BE2C (cell line): ENCODE data around the gene DAGLB.

Experiments used
- DNase-seq: peaks from one replicate; pipeline ENCODE4 v3.0.0-alpha.2; 2020
- H3K27me3 ChIP-seq: fragments of 250-450 bp; sonication (Bioruptor Pico); 2 replicates; pipeline ENCODE4 v1.5.1; 2020; ENCODE audit warnings: mild to moderate bottlenecking
- H3K36me3 ChIP-seq: fragments of 250-450 bp; sonication (Bioruptor Pico); 2 replicates; pipeline ENCODE4 v1.5.1; 2020; ENCODE audit warnings: mild to moderate bottlenecking
- H3K4me1 ChIP-seq: fragments of 250-450 bp; sonication (Bioruptor Pico); 2 replicates; pipeline ENCODE4 v1.5.1; 2020
- H3K4me3 ChIP-seq: 2 replicates; pipeline ENCODE4 v1.5.1; 2011; ENCODE audit warnings: low read depth, low read length
- H3K9me3 ChIP-seq: fragments of 250-450 bp; sonication (Bioruptor Pico); 2 replicates; pipeline ENCODE4 v1.5.1; 2020
- TF ChIP-seq, protein P1 (sequence below): IDR thresholded peaks from 2 replicates; pipeline ENCODE4 v1.5.1; 2012; ENCODE audit warnings: mild to moderate bottlenecking, low read depth, low read length

Gene DAGLB

DNA sequence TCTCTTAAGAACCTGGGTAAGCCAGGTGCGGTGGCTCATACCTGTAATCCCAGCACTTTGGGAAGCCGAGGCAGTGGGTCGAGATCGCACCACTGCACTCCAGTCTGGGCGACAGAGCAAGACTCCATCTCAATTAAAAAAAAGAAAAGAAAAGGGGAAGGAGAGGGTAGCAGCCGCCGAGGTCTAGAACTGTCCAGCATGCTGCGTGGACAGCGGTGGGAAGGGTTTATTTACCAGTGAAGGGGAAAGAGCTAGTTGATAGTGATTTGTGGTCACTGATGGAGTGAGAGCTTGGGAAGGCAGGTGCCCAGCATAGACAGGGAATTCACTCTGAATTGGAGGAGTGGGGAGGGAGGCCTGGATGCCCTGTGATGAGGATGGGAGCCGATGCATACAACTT is 43.4 kb upstream of the DAGLB start:
- no peak for DNase-seq
- no peaks in the 10 kb centered on the region for H3K27me3 ChIP-seq
- no peaks in the 10 kb centered on the region for H3K36me3 ChIP-seq
- no peak overlapping the region for H3K4me3 ChIP-seq
- TF ChIP-seq, protein P1, sequence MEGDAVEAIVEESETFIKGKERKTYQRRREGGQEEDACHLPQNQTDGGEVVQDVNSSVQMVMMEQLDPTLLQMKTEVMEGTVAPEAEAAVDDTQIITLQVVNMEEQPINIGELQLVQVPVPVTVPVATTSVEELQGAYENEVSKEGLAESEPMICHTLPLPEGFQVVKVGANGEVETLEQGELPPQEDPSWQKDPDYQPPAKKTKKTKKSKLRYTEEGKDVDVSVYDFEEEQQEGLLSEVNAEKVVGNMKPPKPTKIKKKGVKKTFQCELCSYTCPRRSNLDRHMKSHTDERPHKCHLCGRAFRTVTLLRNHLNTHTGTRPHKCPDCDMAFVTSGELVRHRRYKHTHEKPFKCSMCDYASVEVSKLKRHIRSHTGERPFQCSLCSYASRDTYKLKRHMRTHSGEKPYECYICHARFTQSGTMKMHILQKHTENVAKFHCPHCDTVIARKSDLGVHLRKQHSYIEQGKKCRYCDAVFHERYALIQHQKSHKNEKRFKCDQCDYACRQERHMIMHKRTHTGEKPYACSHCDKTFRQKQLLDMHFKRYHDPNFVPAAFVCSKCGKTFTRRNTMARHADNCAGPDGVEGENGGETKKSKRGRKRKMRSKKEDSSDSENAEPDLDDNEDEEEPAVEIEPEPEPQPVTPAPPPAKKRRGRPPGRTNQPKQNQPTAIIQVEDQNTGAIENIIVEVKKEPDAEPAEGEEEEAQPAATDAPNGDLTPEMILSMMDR = no peak
- peaks cover 6% of the 10 kb centered on the region; the same call in 1 of the 2 replicates for H3K9me3 ChIP-seq
- H3K4me1 ChIP-seq = peaks cover 11% of the 10 kb centered on the region; the same call in 1 of the 2 replicates

DNA sequence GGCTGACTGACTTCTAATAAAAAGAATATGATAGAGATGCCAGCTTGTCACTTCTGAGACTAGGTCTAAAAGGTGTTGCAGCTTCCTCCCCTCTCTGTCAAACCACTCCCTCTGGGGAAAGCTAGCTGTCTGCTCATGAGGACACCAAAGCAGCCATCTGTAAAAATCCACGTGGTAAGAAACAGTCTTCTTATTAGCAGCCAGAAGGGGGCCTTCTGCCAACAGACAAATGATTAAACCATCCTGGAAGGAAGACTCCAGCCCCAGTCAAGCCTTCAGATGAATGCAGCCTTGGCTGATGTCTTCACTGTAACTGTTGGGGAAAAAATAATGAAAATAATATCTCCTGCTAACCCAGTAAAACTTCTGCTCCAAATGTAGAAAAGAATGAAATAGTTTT is 41.9 kb upstream of the DAGLB start:
- Histone ChIP-seq H3K4me3 (no peak overlapping the region), H3K4me1 (no peaks in the 10 kb centered on the region), H3K36me3 (no peaks in the 10 kb centered on the region), H3K27me3 (no peaks in the 10 kb centered on the region), H3K9me3 (peaks cover 6% of the 10 kb centered on the region; the same call in 1 of the 2 replicates)
- TF ChIP-seq, protein P1 = 0 out of 2 replicates have a peak, but pooled peaks have one; percentile 16
- DNase-seq = no peak

DNA sequence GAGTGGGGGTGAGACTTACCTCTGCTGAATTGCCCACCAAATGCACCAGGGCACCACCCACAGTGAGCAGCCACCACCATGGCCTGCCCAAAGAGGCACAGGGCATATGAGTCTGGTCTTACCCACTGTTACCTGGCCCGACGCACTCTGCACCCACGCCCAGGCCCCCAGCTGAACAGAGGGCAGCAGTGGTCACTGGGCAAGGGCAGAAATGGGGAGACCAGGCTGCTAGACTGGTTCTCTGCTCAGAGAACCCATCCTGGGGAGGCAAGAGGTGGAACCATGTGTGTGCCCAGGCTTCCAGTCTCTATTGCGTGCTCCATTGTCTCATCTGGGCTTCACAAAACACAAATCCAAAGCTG is 39.4 kb upstream of the DAGLB start:
- Histone ChIP-seq H3K36me3 (peaks cover 2% of the 10 kb centered on the region; the same call in 1 of the 2 replicates), H3K27me3 (no peaks in the 10 kb centered on the region), H3K4me3 (no peak overlapping the region), H3K9me3 (peaks cover 6% of the 10 kb centered on the region; the same call in 1 of the 2 replicates), H3K4me1 (no peaks in the 10 kb centered on the region)
- TF ChIP-seq, protein P1 = no peak
- DNase-seq = no peak

DNA sequence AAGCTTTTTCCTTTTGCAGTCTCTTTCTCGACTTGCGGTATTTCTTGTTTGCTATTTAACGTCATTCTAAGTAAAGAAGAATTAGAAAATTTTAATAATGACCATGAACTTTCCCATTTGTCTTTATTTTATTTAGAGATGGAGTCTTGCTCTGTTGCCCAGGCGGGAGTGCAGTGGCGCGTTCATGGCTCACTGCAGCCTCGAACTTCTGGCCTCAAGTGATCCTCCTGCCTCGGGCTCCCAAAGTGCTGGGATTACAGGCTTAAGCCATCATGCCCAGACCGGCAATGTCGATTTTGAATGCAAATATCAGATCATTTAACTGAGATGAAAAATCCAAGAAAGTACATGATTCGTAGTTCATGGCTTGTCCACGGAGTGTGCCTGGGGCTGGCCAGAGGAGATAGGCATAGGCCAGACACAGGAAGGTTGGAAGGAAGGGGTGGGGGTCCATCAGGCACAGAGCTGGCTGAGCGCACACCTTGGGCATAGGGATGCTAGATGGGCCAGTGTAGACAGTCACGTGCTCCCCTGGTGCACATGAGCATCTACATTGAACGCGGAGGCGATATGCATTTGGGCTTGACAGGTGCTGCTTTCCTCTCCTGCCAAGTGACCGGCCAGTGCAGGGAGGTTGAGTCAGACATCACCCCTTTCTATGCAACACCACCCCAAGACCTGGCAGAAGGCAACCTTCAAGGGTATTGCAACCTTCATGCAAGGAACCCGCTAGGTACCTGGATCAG is 38.9 kb upstream of the DAGLB start:
- Histone ChIP-seq H3K9me3 (peaks cover 6% of the 10 kb centered on the region; the same call in 1 of the 2 replicates), H3K36me3 (peaks cover 4% of the 10 kb centered on the region), H3K27me3 (no peaks in the 10 kb centered on the region), H3K4me3 (no peak overlapping the region), H3K4me1 (no peaks in the 10 kb centered on the region)
- TF ChIP-seq, protein P1 = no peak
- no peak for DNase-seq

DNA sequence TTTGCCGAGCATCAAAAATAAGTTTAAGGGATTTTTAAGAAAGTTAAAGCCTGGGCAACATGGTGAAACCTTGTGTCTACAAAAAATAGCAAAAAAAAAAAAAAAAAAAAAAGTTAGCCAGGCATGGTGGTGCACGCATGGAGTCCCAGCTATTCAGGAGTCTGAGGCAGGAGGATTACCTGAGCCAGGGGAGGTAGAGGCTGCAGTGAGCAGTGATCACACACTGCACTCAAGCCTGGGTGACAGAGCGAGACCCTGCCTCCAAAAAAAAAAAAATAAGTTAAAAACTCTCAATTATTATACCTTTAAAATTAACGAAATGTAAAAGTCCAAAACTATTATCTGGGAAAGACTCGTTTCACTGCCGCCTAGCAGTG is 35.0 kb upstream of the DAGLB start:
- no peak for DNase-seq
- Histone ChIP-seq H3K4me3 (peak overlapping the region; percentile 78), H3K4me1 (no peaks in the 10 kb centered on the region), H3K27me3 (no peaks in the 10 kb centered on the region), H3K36me3 (peaks cover 24% of the 10 kb centered on the region), H3K9me3 (no peaks in the 10 kb centered on the region)
- TF ChIP-seq, protein P1 = no peak

DNA sequence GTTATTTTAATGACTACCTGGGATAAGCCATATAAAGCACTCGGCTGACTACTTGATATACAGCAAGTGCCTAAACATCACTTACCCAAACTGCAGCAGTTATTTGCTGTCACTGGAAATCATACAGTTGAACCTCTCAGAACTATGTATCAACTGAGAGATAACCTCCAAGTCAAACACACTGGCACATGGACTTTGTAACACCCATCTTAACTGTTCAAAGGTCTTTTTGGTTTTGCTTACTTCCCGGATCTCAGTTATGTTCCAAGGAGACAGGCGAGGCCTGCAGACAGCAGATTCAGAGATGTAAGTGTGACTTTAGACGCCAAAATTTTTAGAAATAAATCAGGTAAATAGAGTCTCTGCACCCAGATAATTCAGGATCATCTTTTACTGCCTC is 34.6 kb upstream of the DAGLB start:
- TF ChIP-seq, protein P1 = no peak
- H3K4me1 ChIP-seq = no peaks in the 10 kb centered on the region; the same call in 1 of the 2 replicates

More for the DNA sequence above, 34.6 kb upstream of the DAGLB start:
- DNase-seq = no peak
- Histone ChIP-seq H3K27me3 (no peaks in the 10 kb centered on the region), H3K9me3 (no peaks in the 10 kb centered on the region), H3K4me3 (peak overlapping the region; percentile 78), H3K36me3 (peaks cover 28% of the 10 kb centered on the region)
